ENCODE results near the gene RAB38. TPM values are rescaled to one million over a fixed set of nuclear protein-coding genes. Genes with fewer than 3 reads are reported as not detected.
A peak's percentile ranks its signal among the peaks of the same experiment; 100 is the strongest.

RAB38 gene
- total RNA-seq = 25.1 TPM

GRCh38 chr11:88174709-88175568 lies at the start of gene RAB38:
TSS of gene RAB38 (minus strand) at chr11:88175443. CDS start at chr11:88175384, 59 bp downstream.
- peak; percentile 82 for DNase-seq (ENCODE audit: low spot score)

- no peak for DNase-seq (ENCODE audit: low spot score)
These were observed 38.2 kb upstream of the RAB38 start for GRCh38 chr11:88213406-88213805.

- DNase-seq (ENCODE audit: low spot score) = no peak
These were observed 37.1 kb upstream of the RAB38 start for GRCh38 chr11:88212300-88212699.

- DNase-seq (ENCODE audit: low spot score) = no peak
These were observed 33.5 kb upstream of the RAB38 start for GRCh38 chr11:88208745-88209144.

- DNase-seq (ENCODE audit: low spot score) = no peak
These were observed 31.5 kb upstream of the RAB38 start for GRCh38 chr11:88206751-88207150.

- no peak for DNase-seq (ENCODE audit: low spot score)
These were observed 29.1 kb upstream of the RAB38 start for GRCh38 chr11:88204353-88204752.

- DNase-seq (ENCODE audit: low spot score) = no peak
These were observed 28.4 kb upstream of the RAB38 start for GRCh38 chr11:88203604-88204003.

GRCh38 chr11:88202498-88202897 lies 27.3 kb upstream of the RAB38 start:
- DNase-seq (ENCODE audit: low spot score) = no peak

GRCh38 chr11:88196393-88196792 lies 21.1 kb upstream of the RAB38 start:
- no peak for DNase-seq (ENCODE audit: low spot score)

GRCh38 chr11:88195908-88196307 lies 20.7 kb upstream of the RAB38 start:
- DNase-seq (ENCODE audit: low spot score) = no peak

GRCh38 chr11:88194990-88195389 lies 19.7 kb upstream of the RAB38 start:
- DNase-seq (ENCODE audit: low spot score) = no peak

GRCh38 chr11:88193278-88193677 lies 18.0 kb upstream of the RAB38 start:
- DNase-seq (ENCODE audit: low spot score) = no peak

GRCh38 chr11:88188932-88189253 lies 13.7 kb upstream of the RAB38 start:
- no peak for DNase-seq (ENCODE audit: low spot score)

GRCh38 chr11:88188251-88188931 lies 13.1 kb upstream of the RAB38 start:
- no peak for DNase-seq (ENCODE audit: low spot score)

GRCh38 chr11:88183233-88183632 lies 8.0 kb upstream of the RAB38 start:
- no peak for DNase-seq (ENCODE audit: low spot score)

GRCh38 chr11:88181776-88182175 lies 6.5 kb upstream of the RAB38 start:
- DNase-seq (ENCODE audit: low spot score) = no peak

GRCh38 chr11:88179971-88180629 lies 4.9 kb upstream of the RAB38 start:
- DNase-seq (ENCODE audit: low spot score) = no peak

- no peak for DNase-seq (ENCODE audit: low spot score)
These were observed 3.9 kb upstream of the RAB38 start for GRCh38 chr11:88179141-88179540.

- no peak for DNase-seq (ENCODE audit: low spot score)
These were observed 2.9 kb upstream of the RAB38 start for GRCh38 chr11:88178191-88178590.

- DNase-seq (ENCODE audit: low spot score) = no peak
These were observed 379 bp upstream of the RAB38 start for GRCh38 chr11:88175569-88176075.

- no peak for DNase-seq (ENCODE audit: low spot score)
These were observed 1.3 kb downstream of the RAB38 start for GRCh38 chr11:88173956-88174355.

GRCh38 chr11:88171982-88172381 lies 3.3 kb downstream of the RAB38 start:
- DNase-seq (ENCODE audit: low spot score) = no peak

- no peak for DNase-seq (ENCODE audit: low spot score)
These were observed 4.6 kb downstream of the RAB38 start for GRCh38 chr11:88170673-88171072.

Measured in ureter (tissue), 1 donor.